Activated CD4-positive, alpha-beta T cell treated with anti-CD3 and anti-CD28 coated beads for 4 hours (primary cell): Measurements from ENCODE around the gene SH2D4B.
A peak's percentile ranks its signal among the peaks of the same experiment; 100 is the strongest.

Experiments
- DNase-seq, 2 donors: peaks; one replicate each; pipeline ENCODE4 v3.0.0-alpha.2; 2020

The SH2D4B gene

DNA sequence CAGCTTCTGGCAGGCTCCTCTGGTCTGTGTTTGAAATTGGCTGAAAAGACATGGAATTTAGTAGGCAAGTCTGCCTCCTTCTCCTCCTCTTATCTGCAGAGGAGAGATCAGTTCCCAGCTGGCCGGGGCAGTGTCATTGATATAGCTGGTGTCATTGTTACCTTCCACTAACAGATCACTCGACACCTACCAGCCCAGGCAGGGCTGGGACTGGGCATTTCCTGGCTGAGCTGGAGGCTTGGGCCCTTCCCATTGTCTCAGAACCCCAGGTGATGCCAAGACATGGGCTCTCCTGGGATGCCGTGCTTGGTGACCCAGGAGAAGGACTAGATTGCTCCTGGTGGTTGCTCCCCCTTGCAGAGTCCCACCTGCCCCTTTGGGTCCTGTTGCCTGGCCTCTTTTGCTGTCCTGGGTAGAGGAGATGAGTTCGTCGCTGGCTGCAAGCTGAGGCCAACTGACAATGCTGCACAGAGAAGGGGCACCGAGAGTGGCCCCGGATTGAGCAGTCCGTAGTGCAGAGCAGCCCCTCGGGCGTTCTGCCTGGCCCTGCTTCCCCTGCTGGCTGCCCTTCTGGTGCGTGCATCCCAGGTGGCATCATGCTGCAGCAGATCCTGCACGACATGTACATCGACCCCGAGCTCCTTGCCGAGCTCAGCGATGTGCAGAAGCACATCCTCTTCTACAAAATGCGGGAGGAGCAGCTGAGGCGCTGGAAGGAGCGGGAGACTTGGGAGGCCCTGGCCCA, at the start of gene SH2D4B:
TSS of gene SH2D4B (plus strand) at position 167 of the 745 bp plus-strand sequence. CDS start at position 597, 430 bp downstream.
- DNase-seq, result no peak

DNA sequence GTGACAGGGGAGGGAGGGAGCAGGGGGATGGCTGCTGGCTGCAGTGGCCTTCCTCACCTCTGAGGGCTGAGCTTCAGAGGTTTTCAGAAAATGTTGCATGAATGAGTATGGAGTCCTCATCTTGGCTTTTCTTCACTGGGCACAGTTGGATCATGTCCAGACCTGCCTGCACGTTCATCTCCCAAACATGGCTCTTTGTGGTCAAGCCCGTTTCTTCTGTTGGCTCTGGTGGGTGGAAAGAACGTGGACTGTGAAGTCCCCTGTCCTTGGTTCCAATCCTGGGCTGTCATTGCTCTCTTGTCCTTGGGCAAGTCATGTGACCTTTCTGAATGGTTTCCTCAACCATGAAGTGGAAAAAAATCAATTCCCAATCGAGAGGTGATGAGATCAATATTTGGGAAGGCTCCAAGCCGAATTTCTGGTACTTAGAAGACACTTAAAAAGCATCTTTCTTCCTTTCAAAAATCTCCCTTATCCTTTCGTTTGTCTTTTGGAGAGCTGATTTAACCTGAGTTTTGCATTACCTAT, 49.1 kb upstream of the SH2D4B start:
- no peak for DNase-seq

DNA sequence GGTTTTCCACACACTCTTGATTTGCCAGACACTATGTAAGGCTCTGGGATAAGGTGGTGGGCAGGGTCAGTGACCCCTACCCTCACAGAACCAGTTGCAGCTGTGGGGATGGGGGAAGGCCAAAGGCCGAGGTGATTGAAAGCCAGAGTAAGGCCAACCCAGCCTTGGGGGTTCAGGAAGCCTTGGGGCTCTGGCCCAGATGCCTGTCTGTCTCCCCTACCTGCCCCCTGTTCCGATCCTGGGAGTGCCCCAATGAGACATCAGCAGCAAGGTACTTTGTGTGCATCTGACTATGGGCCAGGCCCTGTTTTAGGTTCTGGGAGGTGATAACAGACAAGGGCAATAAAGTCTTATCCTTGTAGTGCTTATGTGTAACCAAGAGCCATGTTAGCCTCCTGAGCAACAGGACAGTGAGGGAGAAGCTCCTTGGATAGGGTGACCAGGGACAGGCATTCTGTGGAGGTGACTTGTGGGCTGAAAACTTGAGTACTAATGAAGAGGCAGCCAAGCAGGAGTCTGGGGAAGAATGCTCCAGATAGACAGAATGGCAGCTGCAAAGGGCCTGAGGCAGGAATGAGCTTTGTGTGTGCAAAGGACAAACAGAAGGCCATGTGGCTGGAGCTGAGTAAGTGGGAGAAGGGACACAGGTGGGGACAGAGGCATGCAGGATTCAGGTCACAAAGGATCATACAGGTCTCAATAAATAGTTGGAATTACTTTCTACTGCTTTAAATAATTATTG, 48.2 kb upstream of the SH2D4B start:
- DNase-seq, result no peak

DNA sequence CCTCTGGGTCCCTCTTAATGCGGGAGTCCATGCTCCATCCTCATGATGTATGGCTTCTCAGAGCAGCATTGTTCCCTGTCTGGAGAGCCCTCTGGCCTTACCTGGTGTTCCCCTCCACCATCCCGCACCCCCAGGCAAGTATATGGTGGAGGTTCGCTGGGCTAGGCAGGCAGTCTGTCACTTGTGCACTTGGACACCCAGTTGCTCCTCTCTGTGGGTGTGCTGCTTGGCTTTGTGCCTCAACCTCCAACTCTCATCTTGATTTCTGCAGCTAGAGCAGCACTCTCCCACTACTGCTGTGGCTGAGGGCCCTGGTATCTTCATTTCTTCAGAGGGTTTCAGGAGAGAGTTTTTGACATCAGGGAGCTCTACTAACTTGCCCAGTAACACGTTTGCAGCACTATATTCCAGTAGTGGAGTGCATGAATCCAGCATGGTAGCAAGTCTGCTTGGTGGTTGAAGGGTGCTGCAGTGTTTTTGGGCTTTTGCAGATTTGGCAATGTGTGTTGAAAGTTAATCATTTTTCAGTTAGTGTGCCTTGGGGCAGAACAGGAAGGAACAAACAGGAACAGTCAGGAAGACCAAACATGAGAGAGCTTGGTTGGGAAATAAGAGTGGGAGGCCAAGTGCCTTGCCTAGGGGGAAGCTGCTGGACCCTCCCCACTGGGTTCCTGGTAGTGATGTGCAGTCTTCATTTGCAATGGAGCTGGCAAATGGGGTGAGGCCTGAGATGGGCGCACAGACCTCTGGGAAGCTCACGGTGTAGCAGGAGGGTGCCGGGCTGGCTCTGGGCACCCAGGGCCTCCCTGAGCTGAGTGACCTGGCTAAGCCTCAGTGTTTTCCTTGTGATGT, 46.2 kb upstream of the SH2D4B start:
- DNase-seq, result no peak

DNA sequence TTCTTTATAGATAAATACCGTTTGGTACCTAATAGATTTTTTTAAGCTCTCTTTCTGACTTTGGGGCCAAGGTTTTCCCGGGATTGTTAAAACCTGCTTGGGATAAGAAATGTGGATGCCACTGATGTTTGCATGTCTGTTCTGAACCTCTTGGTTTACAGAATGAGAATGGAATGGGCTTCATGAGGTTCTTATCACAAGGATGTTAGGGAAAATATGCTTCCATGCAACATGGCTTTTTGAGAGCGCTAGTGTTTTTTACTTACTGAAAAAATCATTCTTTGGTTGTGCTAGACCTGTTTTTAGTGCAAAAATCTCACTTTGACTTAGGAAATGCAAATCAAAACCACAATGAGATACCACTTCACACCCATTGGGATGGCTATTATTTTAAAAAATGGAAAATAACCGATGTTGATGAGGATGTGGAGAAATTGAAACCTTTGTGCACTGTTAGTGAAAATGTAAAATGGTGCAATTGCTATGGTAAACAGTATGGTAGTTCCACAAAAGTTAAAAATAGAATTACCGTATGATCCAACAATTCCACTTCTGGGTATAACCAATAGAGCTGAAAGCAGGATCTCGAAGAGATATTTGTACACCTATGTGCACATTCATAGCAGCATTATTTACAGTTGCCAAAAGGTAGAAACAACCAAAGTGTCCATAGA, 44.7 kb upstream of the SH2D4B start:
- no peak for DNase-seq

DNA sequence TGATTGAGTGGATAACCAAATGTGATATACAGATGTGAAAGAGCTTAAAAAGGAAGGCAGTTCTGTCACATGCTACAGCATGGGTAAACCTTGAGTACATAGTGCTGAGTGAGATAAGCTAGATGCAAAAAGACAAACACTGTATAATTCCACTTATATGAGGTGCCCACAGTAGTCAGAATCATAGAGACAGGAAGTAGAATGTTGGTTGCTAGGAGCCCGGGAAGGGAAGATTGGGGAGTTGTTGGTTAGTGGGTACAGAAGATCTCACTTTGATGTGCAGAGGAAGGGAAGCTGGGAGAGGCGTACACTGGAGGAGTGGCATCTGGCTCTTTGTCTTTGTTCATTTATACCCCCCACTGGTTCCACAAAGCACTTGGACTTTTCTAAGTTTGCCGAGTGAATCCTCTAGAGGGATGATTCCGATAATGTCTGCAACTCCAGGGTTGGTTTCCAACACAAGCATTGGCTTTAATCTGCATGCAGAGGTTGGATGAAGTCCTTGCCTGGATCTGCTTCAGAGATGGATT, 44.1 kb upstream of the SH2D4B start:
- DNase-seq, result no peak

DNA sequence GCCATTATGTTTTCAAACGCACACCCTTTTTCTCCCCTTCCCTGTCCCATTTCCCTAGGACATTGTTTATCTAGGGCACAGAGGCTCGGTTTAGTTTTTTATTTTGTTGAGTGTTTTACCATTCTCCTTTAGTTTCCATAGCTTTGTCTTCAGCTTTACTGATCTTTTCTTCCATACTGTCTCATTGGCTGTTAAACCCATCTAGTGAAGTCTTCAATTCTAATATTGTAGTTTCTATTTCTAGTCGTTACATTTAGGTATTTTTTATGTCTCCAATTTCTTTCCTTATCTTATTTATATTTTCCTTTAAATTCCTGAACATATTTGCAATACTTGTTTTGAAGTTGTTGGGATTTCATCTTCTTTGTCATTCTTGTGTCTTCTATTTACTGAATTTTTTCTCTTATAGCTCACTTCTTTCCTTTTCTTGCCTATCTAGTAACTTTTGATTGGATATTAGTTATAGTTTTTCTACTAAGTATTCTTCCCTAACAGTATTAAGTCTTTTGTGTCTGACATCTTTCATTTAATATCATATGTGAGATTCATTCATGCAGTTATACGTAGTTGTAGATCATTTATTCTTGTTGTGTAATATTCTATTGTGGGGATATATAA, 41.0 kb upstream of the SH2D4B start:
- no peak for DNase-seq

DNA sequence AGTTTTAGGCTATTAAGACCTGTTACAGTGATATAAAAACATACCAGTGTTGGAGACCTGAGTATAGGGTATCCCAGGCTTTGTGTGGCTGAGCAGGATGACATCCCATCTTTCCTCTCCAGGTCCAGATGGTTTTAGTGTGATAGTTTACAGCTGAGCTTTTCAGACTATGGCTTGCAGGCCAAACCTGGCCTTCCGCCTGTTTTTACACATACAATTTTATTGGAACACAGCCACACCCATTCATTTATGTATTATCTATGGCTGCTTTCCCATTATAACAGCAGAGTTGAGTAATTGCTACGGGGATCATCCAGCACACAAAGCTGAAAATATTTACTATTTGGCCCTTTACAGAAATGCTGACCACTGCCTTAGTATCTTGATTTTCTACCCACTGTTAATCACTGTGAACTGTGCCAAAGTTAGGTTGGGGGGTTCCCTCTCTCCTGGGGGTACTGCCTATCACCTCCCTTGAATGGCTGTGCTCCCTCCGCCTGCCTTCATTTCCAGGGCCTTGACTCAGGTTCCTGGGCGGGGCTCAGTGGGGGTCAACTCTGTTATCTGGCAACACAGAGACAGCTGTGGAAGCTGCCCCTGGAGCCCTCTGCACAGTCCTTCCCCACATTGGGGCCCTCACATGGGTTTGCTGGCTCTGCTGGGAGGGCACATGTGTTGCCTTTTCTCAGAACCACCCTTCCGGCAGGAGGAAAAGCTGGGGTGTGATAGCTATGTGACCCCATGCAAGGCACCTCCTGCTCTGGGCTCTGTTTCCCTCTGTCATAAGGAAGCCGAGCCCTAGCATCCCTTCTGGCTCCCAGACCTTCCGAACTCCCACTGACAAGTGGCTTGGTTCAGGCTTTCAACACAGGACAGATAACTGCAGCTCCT, 40.3 kb upstream of the SH2D4B start:
- DNase-seq, result no peak

DNA sequence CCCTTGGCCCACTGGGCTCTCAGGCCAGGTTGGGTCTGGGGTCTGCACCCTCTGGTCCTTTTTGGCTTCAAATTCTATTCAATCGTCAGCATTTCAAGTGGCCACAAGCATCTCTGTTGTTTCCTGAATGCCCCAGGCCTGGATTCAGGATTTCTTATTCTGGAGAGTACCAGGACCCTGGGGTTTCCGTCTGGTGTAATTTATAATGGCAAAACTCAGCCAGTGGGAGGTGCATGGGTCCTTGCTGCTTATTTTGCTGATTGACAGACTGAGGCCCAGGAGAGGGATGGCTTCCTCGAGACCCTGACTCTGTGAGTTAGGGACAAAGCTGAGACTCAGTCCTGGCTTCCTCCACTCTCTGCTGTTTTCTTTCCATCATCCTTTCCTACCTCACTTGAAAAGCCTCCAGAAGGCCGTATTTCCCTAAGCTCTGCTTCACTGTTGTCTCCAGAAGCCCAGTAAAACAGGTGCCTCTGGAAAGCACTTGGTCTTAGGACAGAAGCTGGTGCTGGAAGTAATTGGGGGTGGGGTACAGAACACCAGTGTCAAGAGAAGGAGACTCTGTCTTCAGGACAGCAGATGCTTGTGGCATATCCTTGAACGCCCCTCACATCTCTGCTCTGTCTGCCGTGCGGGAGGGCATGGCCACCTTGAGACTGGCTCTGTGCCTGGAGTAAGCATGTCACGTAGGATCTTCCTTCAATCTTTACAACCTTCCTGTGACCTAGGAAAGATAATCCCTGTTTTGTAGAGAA, 39.4 kb upstream of the SH2D4B start:
- DNase-seq, result no peak

DNA sequence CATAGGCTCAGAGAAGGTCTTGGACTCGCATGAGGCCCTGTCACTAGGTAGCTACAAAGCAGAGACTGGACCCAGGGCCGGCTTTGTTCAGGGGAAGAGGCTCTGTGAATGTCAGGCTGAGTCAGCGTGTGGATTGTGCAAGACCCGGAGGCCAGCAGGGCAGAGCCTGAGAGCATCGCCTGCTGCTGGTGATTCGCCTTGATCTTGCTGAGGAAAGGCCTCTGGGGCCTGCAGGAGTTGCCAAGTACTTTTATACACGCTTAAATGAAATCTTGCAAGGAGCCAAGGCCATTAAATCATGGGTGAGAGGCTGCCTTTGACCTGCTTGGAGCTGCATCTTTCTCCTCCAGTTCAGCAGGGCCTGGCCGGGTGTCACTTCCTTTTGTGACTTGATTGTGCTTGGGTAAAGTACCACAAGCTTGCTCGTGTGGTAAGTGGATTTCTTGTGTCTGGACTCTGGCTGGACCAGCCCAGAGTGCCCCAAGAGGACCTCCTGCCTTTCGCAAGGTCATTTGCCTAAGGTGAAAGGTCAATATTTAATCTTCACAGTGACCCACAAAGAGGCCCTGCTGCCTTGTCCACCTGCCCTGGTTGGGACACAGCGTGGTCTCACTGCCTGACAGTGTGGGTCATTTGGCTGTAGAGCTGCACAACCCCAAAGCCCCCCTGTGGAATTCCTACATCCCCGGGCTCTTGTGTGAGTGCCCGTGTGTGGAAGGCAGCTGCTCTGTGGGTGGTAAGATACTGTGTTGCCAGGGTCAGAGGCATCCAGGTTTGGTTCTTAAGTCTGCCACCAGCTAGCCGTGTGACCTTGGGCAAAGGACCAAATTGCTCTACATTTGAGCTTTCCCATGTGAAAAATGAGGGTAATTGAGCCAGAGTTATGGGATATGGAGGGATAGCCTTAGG, 38.6 kb upstream of the SH2D4B start:
- peak; percentile 52 to 53 for DNase-seq

DNA sequence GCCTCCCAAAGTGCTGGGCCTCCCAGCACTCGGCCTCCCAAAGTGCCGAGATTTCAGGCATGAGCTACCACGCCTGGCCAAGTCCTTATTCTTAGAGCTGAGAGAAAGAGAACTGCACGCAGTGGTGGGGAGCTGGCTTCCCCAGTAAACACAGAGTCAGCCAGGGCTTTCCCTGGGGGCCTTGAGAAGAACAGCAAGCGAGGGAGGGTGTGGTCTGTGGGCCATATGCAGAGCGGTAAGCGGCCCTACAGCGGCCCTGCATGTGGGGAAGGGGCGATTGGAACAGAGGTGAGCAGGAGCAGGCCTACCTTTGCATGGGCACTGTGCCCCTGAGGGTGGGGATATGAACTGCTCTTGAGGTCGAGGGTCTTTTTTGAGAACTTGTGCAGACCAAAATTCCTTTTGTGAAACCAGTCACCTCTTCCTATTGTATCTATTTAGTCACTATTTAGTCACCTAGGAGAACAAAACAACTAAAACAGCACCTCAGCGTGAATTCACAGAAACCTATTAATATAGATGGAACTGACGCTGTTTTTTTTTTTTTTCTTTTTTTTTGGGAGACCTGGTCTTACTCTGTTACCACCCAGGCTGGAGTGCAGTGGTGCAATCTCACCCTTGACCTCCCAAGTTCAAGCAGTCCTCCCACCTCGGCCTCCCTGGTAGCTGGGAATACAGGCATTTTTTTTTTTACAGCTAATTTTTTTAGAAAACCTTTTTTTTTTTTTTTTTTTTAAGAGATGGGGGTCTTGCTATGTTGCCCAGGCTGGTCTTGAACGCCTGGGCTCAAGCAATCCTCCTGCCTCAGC, 36.9 kb upstream of the SH2D4B start:
- no peak for DNase-seq

DNA sequence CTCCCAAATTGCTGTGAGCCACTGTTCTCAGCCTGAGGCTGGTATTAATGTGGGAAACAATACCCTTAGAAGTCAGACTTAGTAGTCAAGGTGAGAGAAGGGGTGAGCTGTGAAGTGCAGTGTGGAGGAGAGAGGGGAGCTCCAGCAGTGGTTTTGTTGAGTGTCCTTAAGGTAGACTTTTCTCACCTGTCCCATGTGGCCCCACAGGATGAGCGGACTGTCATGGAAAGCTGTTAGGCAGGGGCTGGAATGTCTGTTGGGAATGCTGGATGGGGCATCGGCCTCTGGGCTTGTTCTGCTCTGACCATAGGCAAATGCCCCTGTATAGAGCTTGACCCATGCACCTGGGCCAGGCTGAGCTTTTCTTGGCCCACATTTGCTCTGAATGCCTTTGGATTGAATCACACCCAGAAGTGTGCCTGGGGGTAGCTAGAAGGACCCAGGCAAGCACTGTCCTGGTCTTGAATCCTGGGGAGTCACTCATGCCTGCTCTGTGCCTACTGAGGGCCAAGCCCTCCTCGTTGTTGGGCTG, 36.3 kb upstream of the SH2D4B start:
- no peak for DNase-seq

DNA sequence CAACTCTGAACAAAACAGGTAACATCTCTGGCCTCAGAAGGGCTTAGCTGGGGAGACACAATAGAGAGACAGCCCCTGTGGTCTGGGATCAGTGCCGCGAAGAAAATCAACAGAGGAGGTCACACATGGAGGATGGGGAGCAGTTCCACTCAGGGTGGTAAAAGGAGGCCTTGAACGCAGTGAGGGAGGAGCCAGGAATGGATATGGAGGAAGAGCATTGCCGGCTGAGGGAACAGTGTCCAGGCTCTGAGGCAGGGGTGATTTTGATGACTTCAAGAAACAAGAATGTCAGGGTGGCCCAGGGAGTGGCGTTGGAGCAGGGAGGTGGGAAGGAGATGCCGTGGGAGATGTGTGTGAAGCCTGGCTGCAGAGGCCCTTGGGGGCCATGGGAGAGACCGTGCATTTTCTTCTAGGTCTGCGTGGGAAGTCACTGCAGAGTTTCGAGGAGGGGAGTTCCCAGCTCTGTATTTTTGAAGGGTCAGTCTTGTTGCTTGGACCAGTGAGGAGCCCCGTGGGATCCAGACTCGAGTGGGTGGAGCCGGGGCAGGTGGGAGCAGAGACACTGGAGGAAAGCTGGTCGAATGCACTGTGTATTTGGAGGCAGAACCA, 35.7 kb upstream of the SH2D4B start:
- no peak for DNase-seq

DNA sequence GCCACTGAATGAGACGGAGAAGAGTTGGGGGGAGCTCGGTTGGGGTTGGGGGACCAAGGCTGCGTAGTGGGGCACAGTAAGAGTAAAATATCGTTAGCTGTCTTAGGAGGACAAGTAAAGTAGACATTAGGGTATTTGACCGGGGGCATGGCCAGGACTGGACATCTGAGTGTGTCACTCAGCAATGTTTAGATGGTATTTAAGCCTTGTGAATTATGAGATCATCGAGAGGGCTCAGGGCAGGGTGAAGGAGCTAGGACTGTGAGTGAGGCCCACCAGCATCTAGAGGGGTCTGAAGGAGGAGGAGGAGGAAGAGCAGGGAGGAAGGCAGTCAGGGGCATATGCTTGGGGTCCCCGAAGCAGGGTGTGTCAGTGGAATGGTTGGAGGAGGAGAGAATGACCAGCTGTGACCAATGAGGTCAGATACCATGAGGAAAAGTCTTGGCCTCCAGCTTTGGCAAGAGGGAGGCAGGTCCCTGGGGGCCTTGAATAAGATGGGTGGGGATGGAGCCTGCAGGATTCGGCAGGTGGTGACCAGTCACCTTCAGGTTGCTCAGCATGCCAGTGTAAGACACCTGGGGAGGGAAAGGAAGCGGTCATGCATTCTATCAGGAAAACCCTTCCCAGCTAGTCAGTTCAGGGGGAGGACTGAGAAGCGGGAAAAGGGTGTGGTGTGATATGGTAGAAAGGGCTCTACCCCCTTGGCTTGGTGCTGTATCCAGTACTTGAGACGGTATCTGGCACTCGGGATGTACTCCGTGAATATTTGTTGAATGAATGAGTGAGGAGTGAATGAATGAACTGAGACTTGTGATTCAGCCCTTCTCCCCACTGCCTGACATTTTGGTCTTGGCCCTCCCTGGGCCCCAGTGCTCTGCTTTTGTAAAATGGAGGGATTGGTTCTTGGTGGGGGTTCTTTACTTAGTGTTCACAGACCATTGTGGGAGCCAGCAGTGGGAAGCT, 34.8 kb upstream of the SH2D4B start:
- no peak for DNase-seq

DNA sequence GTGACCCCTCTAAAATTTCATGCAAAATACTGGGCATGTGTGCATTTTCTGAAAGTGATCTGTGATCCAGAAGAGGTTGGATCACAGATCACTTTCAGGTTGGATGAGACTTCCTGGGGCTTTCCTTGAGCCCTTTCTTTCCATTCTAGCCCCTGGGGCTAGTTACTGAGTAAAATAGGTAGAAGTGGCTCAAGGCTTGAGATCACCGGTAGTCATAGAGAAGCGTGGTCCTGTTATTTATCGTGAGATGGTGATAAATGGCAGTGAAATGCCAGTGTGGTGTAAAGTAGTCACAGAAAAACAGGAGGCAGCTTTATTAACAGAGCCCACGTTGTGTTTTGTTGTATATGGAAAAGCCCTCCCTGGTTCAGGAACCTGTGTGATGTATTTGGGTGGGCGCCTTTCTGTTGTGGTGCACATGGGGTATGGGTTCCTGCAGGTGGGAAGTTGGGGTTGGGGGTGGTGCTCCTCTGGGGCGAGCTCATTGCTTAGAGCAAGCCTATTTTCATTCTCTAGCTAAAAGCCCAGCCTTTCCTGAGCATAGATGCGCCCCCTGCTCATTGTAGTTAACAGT, 34.0 kb upstream of the SH2D4B start:
- no peak for DNase-seq
